Measurements from ENCODE around the gene NHLRC2.

DNA sequence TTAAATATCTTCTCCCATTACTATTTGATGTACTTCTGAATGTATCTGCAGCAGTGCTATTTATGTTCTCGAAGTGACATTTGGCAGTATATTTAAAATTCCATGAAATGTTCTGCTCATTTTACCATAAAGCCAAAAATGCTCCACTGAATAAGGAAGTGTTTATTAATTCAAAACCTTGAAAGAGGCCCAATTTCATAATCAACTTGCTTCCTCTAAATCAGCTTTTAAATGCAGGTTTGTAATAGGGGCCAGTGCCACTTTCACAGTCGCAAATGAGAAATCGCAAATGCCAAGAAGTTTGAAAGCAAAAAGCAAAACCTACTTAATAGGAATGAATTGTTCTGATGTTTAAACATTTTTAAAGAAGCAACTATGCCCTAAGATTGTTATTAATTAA lies 11.4 kb downstream of the NHLRC2 start:
- no peak for TF ChIP-seq MYC (CRISPR knock-in tag; IDR thresholded peaks at IDR 0.05; ENCODE audit: borderline replicate concordance)
- TF ChIP-seq BCL6 (CRISPR knock-in tag; IDR thresholded peaks at IDR 0.05) = no peak
- no peak for TF ChIP-seq DMAP1 (CRISPR knock-in tag; IDR thresholded peaks at IDR 0.05)
- no peak for TF ChIP-seq CHD4 (IDR thresholded peaks at IDR 0.05; ENCODE audit: borderline replicate concordance, low read length)
- TF ChIP-seq NR2F6 (IDR thresholded peaks at IDR 0.05) = no peak
- no peak for TF ChIP-seq NR2F6 (CRISPR knock-in tag; IDR thresholded peaks at IDR 0.05)
